ENCODE measurements around the gene GARNL3.

GARNL3 gene

DNA sequence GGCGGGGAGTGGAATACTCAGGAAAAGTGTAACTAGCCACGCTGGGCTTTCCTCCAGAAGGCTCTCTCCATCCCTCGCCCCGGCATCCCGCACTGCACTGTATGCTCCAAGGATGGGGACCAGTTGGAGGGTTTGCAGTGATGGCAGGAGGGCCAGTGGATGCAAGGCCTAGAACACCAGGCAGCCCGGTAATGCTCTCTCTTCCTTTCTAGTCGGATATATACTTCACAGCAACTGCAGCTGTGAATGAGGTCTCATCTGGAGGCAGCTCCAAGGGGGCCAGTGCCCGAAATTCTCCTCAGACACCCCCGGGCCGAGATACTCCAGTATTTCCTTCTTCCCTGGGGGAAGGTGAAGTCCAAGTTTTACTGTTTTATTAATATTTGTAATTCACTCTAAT is 122.4 kb downstream of the GARNL3 start:
- no peak for DNase-seq (ENCODE audit: low read depth)

DNA sequence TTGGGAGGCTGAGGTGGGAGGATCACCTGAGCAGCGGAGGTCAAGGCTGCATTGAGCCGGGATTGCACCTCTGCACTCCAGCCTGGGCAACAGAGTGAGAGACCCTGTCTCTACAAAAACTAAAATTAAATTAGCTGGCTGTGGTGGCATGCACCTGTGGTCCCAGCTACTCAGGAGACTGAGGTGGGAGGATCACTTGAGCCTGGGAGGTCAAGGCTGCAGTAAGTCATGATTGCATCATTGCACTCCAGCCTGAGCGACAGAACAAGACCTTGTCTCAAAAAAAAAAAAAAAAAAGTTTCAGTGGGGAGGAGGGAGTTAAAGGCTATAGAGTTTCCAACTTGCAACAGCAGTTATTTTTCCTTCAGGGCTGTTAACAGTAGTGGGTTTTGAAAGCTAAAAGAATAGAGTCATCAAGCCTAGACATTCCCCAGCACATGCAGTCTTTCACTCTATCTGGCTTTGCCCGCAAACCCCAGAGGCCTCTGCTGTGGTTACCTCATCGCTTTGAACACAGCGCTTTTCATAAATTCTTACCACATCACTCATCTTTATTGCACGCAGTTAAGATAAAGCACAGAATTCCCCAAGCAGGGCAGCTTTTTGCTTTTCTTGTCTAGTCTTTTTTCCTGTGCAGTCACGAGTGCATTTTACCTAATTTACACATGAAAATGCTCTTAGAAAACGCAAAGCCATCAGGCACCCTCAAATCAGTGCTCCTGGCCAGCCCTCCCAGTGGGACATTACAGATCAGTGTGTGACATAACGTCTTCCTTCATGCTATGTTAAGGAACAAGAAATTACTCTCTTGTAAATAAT is 123.7 kb downstream of the GARNL3 start:
- DNase-seq (ENCODE audit: low read depth) = peak; percentile 74

DNA sequence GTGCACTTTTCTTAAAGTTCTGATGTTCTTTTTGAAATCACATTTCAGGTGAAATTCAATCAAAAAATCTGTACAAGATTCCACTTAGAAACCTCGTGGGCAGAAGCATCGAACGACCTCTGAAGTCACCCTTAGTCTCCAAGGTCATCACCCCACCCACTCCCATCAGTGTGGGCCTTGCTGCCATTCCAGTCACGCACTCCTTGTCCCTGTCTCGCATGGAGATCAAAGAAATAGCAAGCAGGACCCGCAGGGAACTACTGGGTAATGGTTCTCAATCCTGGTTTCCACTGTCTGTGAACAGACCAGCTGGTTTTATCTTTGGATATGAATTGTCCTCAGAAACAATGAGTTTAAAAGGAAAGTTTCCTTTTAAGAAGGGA is 124.3 kb downstream of the GARNL3 start:
- no peak for DNase-seq (ENCODE audit: low read depth)

DNA sequence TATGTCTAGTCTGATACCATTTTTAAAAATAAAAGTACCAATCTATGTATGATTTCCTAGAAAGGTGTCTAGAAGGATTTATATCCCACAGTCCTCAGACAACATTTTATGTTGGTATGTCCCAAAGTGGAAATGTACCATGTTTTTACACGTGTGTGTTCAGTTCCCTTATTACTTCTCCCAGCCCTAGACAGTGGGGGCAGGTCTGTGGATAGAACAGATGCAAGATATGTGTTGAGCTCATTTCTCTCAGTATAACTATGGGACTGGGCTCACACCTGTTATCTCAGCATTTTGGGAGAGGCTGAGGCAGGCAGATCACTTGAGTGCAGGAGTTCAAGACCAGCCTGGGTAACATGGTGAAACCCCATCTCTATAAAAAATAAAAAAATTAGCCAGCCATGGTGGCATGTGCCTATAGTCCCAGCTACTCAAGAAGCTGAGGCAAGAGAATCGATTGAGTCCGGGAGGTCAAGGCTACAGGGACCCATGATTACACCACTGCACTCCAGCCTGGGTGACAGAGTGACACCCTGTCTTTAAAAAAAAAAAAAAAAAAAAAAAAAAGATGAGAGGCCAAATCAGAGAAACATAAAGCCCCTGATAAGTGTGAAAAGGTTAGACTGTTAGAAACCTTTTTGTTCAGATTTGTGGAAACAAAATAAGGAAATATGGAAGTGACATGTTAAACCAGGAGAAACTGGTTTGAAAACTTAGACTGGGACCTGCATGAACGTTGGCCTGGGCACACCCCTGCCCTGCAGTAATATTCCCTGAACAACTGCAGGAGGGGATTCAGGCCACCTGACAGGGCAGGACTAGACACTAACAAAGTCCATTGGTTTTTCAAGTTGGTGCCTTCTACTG is 125.0 kb downstream of the GARNL3 start:
- DNase-seq (ENCODE audit: low read depth) = no peak

DNA sequence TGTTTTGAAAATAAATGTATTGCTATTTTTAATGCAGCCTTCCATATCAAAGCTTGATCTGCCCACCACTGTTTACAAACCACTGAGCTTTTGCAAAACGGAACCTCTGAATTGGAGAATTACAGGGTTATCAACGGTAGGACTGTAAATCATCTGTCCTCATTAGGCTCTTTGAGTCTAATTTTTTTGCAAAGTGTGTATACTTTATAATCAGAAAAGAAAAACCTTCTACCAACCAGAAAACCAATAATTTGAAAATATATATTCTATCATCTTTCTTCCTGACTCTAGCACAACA is 125.6 kb downstream of the GARNL3 start:
- DNase-seq (ENCODE audit: low read depth) = no peak

DNA sequence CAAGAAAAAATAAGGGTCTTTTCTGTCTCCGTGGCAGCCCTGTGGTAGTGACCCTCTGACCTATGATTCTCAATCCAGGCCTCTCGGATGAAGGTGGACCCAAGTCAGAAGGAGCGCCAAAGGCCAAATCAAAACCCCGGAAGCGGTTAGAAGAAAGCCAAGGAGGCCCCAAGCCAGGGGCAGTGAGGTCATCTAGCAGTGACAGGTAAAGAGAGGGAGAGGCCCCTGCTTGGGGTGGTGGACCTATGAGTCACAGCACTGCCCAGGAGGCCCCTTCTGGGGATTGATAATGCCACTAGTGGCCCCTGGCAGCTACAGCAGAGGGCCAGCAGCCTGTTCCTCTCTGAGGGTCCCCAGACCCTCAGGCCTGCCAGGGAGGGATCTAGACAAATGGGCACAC is 126.0 kb downstream of the GARNL3 start:
- DNase-seq (ENCODE audit: low read depth) = no peak

DNA sequence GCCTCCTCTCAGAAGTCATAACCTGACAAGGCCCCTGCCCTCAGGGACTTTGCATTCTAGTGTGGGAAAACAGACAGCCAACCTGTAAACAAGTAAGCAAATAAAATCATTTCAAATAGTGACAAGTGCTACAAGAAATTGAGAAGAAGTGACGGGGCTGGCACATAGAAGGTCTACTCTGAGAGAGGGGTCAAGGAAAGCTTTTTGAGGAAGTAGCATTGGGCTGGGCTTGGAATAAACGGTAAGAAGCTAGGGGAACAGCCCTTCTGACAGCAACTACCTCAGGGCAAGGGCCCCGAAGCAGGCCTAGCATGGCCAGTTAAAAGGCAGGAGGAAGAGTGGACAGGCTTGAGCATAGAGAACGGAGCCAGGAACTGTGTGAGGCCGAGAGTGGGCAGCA is 127.6 kb downstream of the GARNL3 start:
- DNase-seq (ENCODE audit: low read depth) = no peak

DNA sequence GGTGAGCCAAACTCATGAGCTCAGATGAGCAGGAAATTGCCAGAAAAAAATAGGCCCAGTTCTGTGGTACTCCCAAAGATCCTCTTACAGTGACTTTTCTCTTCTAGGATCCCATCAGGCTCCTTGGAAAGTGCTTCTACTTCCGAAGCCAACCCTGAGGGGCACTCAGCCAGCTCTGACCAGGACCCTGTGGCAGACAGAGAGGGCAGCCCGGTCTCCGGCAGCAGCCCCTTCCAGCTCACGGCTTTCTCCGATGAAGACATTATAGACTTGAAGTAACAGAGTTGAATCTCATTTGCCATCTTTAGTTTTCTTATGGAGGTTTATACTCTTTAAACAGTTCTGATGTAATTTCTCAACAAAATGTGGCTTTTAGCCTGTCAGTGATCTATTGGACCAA is 128.4 kb downstream of the GARNL3 start:
- DNase-seq (ENCODE audit: low read depth) = no peak

DNA sequence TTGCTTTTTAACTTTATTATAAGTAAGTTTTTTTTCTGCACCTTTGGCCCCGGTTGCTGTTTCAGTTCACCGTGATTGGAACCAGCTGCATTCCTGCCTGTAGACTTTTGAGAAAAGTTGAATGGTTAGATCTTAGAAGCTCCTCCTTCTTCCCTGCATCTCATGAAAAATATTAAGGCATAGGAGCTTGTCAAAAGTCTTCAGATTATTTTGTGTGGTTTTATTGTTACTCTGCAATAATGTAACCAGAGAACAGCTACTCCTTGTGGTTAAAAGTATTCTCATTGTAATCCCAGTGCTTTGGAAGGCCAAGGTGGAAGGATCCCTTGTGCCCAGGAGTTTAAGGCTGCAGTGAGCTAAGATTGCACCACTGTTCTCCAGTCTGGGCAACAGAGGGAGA is 129.1 kb downstream of the GARNL3 start:
- no peak for DNase-seq (ENCODE audit: low read depth)

DNA sequence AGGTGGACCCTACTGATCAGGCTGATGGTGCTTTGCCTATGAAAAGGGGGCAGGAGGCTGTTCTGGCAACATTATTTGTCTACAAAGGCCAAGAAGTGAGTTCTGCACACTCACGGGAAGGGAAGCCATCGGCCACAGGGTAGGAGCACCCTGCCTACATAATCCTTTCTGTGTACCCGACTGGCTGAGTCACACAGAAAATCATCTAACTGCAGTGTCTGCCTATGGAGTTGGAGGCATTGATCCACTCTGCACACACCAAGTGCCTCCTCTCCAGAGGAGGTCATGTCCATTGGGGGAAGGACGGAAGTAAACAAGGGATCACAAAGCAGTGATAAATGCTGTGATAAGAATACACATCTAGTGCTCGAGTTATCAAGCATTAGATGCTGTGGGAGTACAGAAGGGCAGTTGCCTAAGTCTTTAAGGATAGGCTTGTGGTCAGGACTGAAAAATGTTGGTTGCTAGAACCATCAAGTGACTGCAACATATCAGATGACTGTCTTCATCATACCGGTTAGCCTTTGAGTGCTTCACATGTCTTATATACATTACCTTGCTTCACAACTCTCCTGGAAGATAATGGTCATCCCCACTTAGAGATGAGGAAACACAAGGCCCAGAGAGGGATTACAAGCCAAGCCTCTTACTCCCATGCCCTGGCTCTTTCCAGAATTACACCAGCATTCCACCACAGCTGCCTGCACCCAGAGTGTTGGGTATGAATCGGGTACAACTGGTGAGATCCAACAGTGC is 131.1 kb downstream of the GARNL3 start:
- no peak for DNase-seq (ENCODE audit: low read depth)

DNA sequence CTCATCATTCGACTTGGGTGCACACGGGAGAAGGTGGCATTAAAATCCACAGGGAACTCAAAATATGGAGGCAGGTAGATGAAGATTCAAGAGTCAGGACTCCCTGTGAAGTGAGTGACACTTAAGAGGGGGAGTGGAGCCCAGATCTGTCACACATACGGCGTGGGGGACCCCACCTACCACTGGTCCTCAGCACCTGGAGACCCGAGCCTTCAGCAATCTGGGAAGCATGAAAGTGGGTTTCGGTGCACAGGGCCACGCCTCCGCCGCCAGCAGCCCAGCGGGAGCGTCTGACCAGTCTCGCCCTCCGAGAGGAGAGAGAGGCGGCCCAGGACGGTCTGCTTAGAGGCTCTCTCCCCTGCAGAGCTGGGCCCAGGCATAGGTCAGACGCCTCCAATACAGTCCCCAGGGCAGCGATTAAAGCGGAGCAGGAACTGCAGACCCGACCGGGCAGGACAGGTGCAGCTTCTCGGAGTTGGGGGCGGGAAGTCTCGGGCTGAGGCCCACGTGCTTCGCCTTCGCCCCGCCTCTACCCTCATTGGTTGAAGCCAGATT is 131.8 kb downstream of the GARNL3 start:
- DNase-seq (ENCODE audit: low read depth) = no peak

DNA sequence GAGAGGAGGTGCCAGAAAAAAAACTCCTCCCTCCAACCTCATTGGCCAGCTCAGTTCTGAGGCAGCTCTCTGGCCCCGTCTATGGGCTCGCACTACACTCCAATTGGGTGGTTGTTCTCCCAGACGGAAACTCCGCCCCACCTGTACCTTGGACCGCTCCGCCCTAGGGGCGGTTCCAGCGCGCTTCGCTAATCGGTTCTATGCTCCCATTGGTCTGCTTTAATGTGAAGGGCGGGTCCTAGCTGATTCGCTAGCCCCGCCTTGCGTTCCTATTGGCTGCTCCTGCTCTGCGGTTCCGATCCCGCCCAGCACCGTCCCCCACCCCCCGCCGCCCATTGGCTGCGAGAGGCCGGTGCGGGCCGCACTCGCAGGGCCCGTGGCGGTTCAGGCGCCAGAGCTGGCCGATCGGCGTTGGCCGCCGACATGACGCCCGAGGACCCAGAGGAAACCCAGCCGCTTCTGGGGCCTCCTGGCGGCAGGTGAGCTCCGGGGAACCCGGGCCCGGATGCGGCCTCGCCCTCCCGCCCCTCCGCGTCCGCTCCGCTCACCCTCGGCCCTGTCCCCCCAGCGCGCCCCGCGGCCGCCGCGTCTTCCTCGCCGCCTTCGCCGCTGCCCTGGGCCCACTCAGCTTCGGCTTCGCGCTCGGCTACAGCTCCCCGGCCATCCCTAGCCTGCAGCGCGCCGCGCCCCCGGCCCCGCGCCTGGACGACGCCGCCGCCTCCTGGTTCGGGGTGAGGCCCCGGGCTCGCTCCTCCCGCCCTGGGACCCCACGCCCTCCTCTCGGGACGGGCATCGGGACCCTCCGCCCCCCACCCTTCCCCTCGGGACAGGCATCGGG is 132.5 kb downstream of the GARNL3 start, which contains the start of gene SLC2A8:
Gene SLC2A8, plus strand, starts transcription at position 362 of the 838 bp plus-strand sequence. Its CDS starts 62 bp downstream, at position 424.
- peak; percentile 68 for DNase-seq (ENCODE audit: low read depth)

DNA sequence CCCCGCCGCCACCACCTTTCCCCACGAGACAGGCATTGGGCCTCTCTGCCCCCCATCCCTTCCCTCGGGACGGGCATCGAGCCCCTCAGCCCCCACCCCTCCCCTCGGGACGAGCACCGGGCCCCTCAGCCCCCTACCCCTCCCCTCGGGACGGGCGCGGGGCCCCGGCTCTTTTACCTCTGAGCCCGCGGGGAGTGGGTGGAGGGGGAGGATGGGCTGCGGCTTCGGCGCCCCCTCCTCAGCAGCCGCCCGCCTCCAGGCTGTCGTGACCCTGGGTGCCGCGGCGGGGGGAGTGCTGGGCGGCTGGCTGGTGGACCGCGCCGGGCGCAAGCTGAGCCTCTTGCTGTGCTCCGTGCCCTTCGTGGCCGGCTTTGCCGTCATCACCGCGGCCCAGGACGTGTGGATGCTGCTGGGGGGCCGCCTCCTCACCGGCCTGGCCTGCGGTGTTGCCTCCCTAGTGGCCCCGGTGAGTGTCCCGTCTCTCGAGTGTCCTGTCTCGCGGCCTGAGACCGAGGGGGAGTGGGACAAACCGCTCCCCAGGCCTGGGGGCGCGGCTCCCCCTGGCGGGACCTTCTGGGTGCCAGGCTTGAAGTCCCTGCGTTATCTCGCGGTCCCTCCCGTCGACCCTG is 133.2 kb downstream of the GARNL3 start:
- DNase-seq (ENCODE audit: low read depth) = no peak

DNA sequence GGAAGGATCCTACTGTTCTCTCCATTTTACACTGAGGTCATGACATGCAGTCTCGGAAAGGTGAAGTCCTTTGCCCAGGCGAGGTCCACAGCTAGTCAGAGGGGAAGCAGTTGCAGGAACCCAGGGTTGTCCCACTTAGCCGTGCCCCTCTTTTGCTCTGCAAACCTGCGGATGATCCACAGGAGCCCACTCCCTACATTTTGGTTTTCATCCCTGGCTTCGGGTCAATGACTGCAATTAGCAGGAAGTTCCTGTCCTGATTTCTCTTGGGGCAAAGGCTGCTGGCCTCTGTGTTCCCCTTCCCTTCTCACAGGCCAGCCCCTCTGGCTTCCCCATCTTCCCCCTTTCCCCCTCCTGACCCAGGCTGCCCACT is 133.7 kb downstream of the GARNL3 start:
- DNase-seq (ENCODE audit: low read depth) = no peak

DNA sequence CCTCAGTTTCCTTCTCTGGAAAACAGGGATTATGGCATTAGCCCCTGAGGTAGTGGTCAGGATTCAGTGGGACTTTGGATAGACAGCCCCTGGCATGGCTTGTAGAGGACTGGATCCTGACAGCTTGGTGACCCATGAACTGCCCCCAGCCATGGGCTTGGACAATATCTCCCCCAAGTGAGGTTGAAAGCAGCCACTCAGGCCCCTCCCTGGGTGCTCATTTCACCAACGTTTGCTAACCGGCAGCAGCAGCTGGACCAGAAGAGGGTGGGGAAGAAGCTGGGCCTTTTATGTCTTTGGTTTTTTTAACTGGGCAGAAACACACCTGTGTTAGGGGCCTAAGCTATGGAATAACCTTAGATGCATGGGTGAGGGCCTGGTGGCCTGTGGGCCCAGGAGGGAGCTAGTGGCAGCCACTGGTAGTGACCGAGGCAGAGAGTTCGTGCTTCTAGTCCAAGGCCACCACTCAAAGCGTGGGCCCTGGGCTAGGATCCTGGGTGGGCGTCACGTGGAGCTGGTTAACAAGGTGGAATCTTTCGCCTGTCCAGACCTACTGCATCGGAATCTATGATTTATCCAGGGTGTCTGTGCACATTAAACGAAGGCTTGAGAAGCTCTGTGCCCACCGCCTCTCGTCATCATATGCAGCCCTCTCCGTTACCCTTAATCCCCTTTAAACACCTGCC is 134.3 kb downstream of the GARNL3 start:
- DNase-seq (ENCODE audit: low read depth) = no peak

DNA sequence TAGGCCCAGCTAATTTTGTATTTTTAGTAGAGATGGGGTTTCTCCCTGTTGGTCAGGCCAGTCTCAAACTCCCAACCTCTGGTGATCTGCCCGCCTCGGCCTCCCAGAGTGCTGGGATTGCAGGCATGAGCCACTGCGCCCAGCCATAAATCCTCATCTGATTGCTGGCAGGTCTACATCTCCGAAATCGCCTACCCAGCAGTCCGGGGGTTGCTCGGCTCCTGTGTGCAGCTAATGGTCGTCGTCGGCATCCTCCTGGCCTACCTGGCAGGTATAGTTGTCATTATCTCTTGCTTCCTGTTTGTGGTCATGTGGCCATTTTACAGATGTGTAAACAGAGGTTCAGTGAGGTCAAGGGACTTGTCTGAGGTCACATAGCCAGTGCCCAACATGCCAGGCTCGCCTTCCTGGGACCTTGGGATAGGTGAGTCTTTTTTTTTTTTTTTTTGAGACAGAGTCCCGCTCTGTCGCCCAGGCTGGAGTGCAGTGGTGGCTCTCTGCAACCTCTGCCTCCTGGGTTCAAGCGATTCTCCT is 135.2 kb downstream of the GARNL3 start:
- DNase-seq (ENCODE audit: low read depth) = no peak

DNA sequence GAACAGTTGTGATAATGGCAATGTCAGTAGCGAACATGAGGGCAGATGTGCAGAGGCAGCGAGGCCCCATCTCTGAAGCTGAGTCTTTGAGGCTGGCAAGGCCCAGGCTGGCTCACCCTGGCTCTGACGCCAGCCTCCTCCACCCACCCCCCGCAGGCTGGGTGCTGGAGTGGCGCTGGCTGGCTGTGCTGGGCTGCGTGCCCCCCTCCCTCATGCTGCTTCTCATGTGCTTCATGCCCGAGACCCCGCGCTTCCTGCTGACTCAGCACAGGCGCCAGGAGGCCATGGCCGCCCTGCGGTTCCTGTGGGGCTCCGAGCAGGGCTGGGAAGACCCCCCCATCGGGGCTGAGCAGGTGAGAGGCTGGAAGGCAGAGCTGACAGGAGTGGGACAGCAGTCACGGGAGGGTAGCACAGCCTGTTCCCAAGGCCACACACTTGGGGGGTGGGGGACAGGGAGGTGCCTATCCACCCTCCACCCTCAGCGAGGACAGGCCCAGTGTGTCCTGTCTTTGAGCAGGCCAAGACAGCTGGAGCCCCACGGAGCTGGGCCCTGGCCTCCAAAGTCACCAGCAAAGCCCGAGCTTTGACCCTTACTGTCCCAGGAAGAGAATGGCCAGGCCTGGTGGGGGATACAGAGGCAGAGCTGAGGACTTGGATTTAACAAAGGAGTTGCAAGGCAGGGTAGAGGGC is 138.0 kb downstream of the GARNL3 start:
- no peak for DNase-seq (ENCODE audit: low read depth)

DNA sequence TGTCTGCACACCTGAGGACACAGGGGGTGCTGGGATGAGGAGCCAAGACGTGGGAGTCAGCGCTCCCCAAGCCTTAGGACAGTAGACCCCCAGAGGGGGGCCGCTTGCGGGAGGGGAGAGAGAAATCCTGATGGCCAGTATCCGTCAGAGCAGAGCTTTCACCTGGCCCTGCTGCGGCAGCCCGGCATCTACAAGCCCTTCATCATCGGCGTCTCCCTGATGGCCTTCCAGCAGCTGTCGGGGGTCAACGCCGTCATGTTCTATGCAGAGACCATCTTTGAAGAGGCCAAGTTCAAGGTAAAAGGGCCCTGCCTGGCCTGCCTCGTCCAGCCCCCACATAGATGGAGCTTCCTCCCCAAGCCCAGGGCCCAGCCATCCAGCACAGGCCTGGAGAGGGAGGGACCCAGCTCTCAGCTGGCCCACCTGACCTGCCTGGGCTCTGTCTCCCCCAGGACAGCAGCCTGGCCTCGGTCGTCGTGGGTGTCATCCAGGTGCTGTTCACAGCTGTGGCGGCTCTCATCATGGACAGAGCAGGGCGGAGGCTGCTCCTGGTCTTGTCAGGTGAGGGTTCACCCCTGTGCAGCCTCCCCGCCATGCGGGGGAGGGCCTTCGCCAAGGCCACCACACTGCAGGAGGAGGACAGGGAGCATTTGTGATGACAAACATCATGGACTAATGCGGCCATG is 139.1 kb downstream of the GARNL3 start:
- DNase-seq (ENCODE audit: low read depth) = no peak

DNA sequence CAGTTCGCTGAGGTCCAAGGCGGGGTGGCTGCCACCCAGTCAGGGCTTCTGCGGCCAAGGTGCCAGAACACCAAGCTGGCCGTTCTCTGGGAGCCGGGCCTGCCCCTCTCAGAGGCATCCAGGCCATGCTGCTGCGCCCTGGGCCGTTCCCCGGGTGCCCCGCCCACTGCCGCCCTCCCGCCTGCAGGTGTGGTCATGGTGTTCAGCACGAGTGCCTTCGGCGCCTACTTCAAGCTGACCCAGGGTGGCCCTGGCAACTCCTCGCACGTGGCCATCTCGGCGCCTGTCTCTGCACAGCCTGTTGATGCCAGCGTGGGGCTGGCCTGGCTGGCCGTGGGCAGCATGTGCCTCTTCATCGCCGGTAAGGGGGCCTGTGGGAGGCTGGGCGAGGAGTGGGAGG is 140.1 kb downstream of the GARNL3 start:
- no peak for DNase-seq (ENCODE audit: low read depth)
